Erythroblast (primary cell): ENCODE results near the gene SMYD4.

Experiments
- GATA1 ChIP-seq: IDR thresholded peaks from 2 replicates; pipeline ENCODE4 v1.6.1; 2011; ENCODE audit warnings: low read depth, mild to moderate bottlenecking, control low read depth, low read length, moderate library complexity
- POLR2A ChIP-seq: IDR thresholded peaks from 2 replicates; pipeline ENCODE4 v1.6.1; 2011; ENCODE audit warnings: mild to moderate bottlenecking, low read length

GRCh38 chr17:1853698-1854097, 24.0 kb upstream of the SMYD4 start:
- TF ChIP-seq POLR2A, result no peak
- no peak for TF ChIP-seq GATA1
